ENCODE data around the gene TPCN2. TPM values are rescaled to one million over a fixed set of nuclear protein-coding genes. Genes with fewer than 3 reads are reported as not detected.

TPCN2 gene
- total and polyA plus RNA-seq, 2 of the 8 experiments (the other 6 are each of a cell fraction or from before 2014, with no cell fraction given) = 9.7 to 18.6 TPM

DNA sequence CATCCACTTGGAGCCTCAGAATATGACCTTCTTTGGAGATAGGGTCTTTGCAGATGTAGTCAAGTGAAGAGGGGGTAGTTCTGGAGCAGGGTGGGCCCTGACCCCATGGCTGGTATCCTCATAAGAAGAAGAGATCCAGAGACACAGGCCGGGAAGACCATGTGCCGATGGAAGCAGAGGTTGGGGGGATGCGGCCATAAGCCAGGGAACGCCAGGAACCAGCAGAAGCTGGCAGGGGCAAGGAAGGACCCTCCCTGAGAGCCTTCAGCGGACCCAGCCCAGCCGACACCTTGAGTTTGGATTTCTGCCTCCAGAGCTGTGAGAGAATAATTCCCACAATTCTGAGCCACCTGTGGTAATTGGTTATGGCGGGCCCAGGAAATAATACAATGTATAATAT lies 80.9 kb downstream of the TPCN2 start:
- Histone ChIP-seq H3K27ac (ENCODE audit: low read depth, low read length) (no peak overlapping the region), H3K23ac (ENCODE audit: insufficient read length) (no peak overlapping the region), H3K4me3 (ENCODE audit: extremely low read depth in 1 of 4, insufficient read depth in 2 of 4, low read depth in 3 of 4, low read length in 4 of 4) (no peak overlapping the region), H3K36me3 (ENCODE audit: control insufficient read depth in 2 of 4, insufficient read depth in 4 of 4, low read length in 3 of 4) (no peaks in the 10 kb centered on the region), H3K18ac (ENCODE audit: extremely low read depth, low read length) (no peak overlapping the region), H4K5ac (ENCODE audit: insufficient read length, low read depth, low read length) (no peak overlapping the region), H2AFZ (ENCODE audit: low read length) (no peak overlapping the region), H3K23me2 (ENCODE audit: low read depth, low read length) (no peaks in the 10 kb centered on the region), H3K79me1 (ENCODE audit: low read depth, low read length) (no peaks in the 10 kb centered on the region), H3K4me1 (replicated peaks in 1 of 4; ENCODE audit: control insufficient read depth in 3 of 4, insufficient read depth in 4 of 4, low read length in 3 of 4) (peaks cover 0 to 6% (median 2%) of the 10 kb centered on the region in 4 experiments; a peak in 4 of 7 replicates), H3K14ac (ENCODE audit: insufficient read length) (no peak overlapping the region), H3K27me3 (replicated peaks in 1 of 4; ENCODE audit: control insufficient read depth in 3 of 4, extremely low read depth in 1 of 4, insufficient read depth in 3 of 4, low read length in 3 of 4) (no peaks in the 10 kb centered on the region; a peak in 1 of 7 replicates), H3K56ac (replicated peaks; ENCODE audit: insufficient read length, low read depth, low read length) (no peak overlapping the region), H3K79me2 (ENCODE audit: control insufficient read depth in 1 of 2, insufficient read depth in 2 of 2, low read length in 2 of 2) (no peaks in the 10 kb centered on the region), H3K4ac (replicated peaks; ENCODE audit: insufficient read length, low read depth, low read length) (no peak overlapping the region), H2BK12ac (ENCODE audit: low read depth, low read length) (no peak overlapping the region), H4K20me1 (replicated peaks in 1 of 2; ENCODE audit: control insufficient read depth in 1 of 2, insufficient read depth in 2 of 2, low read length in 2 of 2) (no peaks in the 10 kb centered on the region), H2BK20ac (ENCODE audit: low read length) (no peak overlapping the region), H2BK120ac (replicated peaks; ENCODE audit: low read depth, low read length) (no peak overlapping the region), H3K9ac (replicated peaks in 1 of 4; ENCODE audit: extremely low read depth in 1 of 4, low read depth in 3 of 4, low read length in 3 of 4) (no peak overlapping the region), H2AK5ac (ENCODE audit: low read depth, low read length) (no peak overlapping the region), H3K9me3 (ENCODE audit: insufficient read depth in 2 of 2, low read depth in 1 of 2, low read length in 1 of 2) (peaks cover 11 to 16% of the 10 kb centered on the region in 2 experiments), H4K91ac (replicated peaks; ENCODE audit: insufficient read length, low read length) (no peak overlapping the region), H4K8ac (ENCODE audit: extremely low read depth, insufficient read depth, low read length) (no peak overlapping the region), H3K4me2 (ENCODE audit: insufficient read depth in 1 of 2, low read depth in 2 of 2, low read length in 2 of 2) (no peak overlapping the region), H2BK15ac (ENCODE audit: low read length) (no peak overlapping the region), H2BK5ac (ENCODE audit: low read depth, low read length) (no peak overlapping the region)
- CTCF ChIA-PET (ENCODE audit: partially characterized antibody) = interaction anchor here (0.7 to 1.1 kb wide), 2 partner anchors 16 to 254 kb away, joined by 3 read pairs; no protein-coding TSS in a partner anchor
- WGBS, 2 experiments (ENCODE audit: extremely low coverage in 1 of 2, insufficient coverage in 1 of 2, insufficient read length in 1 of 2, insufficient replicate concordance in 2 of 2, low coverage in 1 of 2, low lambda C conversion rate in 2 of 2, missing lambda C conversion rate in 1 of 2) = 97% methylated on average over 7 of the region's 7 CpGs; no CpG with 5 or more reads in 1 of the 2 experiments
- DNase-seq (ENCODE audit: low read depth in 1 of 2, low spot score in 2 of 2) (no peak), FAIRE-seq (no peak)
- POLR2A ChIA-PET (ENCODE audit: partially characterized antibody) = no interaction called here
- TF ChIP-seq RBBP5 (IDR thresholded peaks at IDR 0.05; ENCODE audit: borderline replicate concordance, low read depth, low read length) (no peak), CBX8 (IDR thresholded peaks at IDR 0.05; ENCODE audit: borderline replicate concordance, low read depth, low read length) (no peak), EGR1 (IDR thresholded peaks at IDR 0.05; ENCODE audit: borderline replicate concordance, low read depth, low read length) (no peak), JUN (IDR thresholded peaks at IDR 0.05; ENCODE audit: low read depth, low read length) (no peak), TAF1 (IDR thresholded peaks at IDR 0.05; ENCODE audit: low read depth, low read length) (no peak), CHD2 (IDR thresholded peaks at IDR 0.05; ENCODE audit: low read length) (no peak), JUND (IDR thresholded peaks at IDR 0.05; ENCODE audit: low read length) (no peak), HDAC2 (IDR thresholded peaks at IDR 0.05; ENCODE audit: borderline replicate concordance in 1 of 2, low read depth in 2 of 2, low read length in 2 of 2) (no peak), HDAC6 (IDR thresholded peaks at IDR 0.05; ENCODE audit: low read depth, low read length) (no peak), TAF7 (optimal IDR thresholded peaks at IDR 0.05; ENCODE audit: borderline replicate concordance, low read depth, low read length) (no peak), MAFK (IDR thresholded peaks at IDR 0.05; ENCODE audit: low read depth, low read length) (no peak), TEAD4 (IDR thresholded peaks at IDR 0.05; ENCODE audit: low read depth, low read length) (no peak), SIX5 (IDR thresholded peaks at IDR 0.05; ENCODE audit: low read depth, low read length) (no peak), CTBP2 (IDR thresholded peaks at IDR 0.05; ENCODE audit: borderline replicate concordance, insufficient read depth, insufficient read length, low read length) (no peak)
